HUES64 (cell line): Measurements from ENCODE around the gene G0S2.

ENCODE experiments used
- H3K27ac ChIP-seq: 2 replicates; pipeline ENCODE4 v1.7.0; 2013; ENCODE audit warnings: low read depth, low read length, inconsistent platforms
- H3K27me3 ChIP-seq: 2 replicates; pipeline ENCODE4 v1.6.1; 2013; ENCODE audit warnings: mild to moderate bottlenecking, low read length; ENCODE audit not compliant: insufficient read depth
- H3K36me3 ChIP-seq: 2 replicates; pipeline ENCODE4 v1.6.1; 2013; ENCODE audit warnings: mild to moderate bottlenecking, low read length; ENCODE audit not compliant: insufficient read depth
- H3K4me1 ChIP-seq: 2 replicates; pipeline ENCODE4 v1.6.1; 2013; ENCODE audit warnings: mild to moderate bottlenecking, low read length, moderate library complexity; ENCODE audit not compliant: insufficient read depth
- H3K4me3 ChIP-seq: 2 replicates; pipeline ENCODE4 v1.5.1; 2013; ENCODE audit warnings: mild to moderate bottlenecking, low read length, moderate library complexity
- H3K9ac ChIP-seq: 2 replicates; pipeline ENCODE4 v1.6.1; 2013; ENCODE audit warnings: mild to moderate bottlenecking, low read depth, low read length
- H3K9me3 ChIP-seq: 2 replicates; pipeline ENCODE4 v1.6.1; 2013; ENCODE audit warnings: low read depth, low read length; ENCODE audit not compliant: insufficient read depth
- WGBS: fragments of 150-250, 120-280 bp; methylation state at CpG from one replicate; pipeline ENCODE4 v1.1.7; 2013; ENCODE audit warnings: missing lambda C conversion rate; 5-methylcytosine and 5-hydroxymethylcytosine counted together

The G0S2 gene

DNA sequence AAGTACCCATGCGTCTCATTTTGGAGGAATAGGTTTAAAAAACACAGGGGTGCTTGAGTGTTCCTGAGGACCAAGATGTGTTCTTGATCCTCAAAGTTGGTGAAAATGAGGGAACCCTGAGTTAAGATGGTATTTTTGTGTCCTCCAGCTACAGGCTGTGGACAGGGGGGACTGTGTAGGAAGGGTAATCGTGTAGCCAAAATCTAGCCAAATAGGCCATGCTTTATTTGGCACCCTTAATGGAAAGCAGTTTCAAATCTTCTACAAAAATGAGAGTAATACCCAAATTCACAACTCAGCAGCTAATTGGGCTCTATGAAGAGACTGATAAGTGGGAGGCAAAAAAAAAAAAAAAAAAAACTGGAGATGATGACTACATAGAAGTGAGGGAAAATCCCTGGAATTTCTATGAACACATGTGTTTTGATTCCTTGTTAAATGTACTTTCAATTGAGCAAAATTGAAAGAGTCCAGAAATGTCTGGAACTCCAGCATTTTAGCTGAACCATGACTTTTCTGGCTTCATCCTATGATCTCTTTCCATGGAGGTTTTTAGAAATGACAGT is 29.9 kb downstream of the G0S2 start:
- no peaks in the 10 kb centered on the region for H3K36me3 ChIP-seq
- H3K27ac ChIP-seq: no peak overlapping the region

DNA sequence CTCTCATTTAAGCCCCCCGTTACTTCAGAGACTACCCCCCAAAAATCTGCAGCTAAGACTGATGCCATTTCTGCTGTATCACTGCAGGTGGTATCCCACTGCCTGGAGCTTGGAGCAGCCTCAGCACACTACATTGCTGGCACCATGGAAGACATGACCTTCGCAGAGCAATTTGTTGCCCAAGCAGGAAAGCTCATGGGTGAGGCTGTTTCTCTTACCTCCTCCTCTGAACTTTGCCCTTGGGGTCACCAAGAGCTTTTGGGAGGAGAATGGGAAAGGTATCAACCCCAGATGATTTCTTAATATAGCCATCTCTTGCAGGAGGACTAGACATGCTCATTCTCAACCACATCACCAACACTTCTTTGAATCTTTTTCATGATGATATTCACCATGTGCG is 31.4 kb downstream of the G0S2 start:
- Histone ChIP-seq H3K9ac (no peak overlapping the region), H3K36me3 (no peaks in the 10 kb centered on the region), H3K4me1 (no peaks in the 10 kb centered on the region), H3K4me3 (no peak overlapping the region), H3K27ac (no peak overlapping the region), H3K9me3 (no peaks in the 10 kb centered on the region), H3K27me3 (0 out of 2 replicates have a peak, but pooled peaks cover 3% of the 10 kb centered on the region)
- WGBS: 93% methylated on average over 3 of the region's 3 CpGs

More for the DNA sequence above, 29.9 kb downstream of the G0S2 start:
- WGBS: 98% methylated on average over 2 of the region's 2 CpGs
- Histone ChIP-seq H3K9ac (no peak overlapping the region), H3K4me1 (no peaks in the 10 kb centered on the region), H3K27me3 (0 out of 2 replicates have a peak, but pooled peaks cover 3% of the 10 kb centered on the region), H3K9me3 (no peaks in the 10 kb centered on the region), H3K4me3 (no peak overlapping the region)

DNA sequence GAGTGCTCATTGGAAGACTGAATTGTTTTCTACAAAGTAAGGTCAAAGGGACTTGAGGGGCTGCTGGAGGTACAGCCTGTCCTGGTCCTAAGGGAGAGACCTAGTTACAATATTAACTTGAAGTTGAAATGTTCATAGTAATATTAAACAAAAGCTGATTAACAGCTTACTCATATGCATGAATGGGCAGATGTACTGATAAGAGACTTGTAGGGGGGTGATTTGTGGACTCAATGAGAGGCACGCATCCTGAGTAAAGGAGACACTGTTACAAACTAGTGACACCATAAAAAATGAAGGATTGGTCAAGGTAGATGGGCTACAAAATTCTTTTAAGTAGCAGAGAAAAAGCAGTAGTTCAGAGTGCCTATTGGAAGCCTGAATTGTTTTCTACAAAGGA is 32.1 kb downstream of the G0S2 start:
- 0 out of 2 replicates have a peak, but pooled peaks cover 3% of the 10 kb centered on the region for H3K27me3 ChIP-seq
- 96% methylated on average over 1 of the region's 1 CpG for WGBS
- no peak overlapping the region for H3K27ac ChIP-seq
- no peaks in the 10 kb centered on the region for H3K4me1 ChIP-seq
- no peak overlapping the region for H3K4me3 ChIP-seq
- H3K36me3 ChIP-seq: no peaks in the 10 kb centered on the region
- H3K9me3 ChIP-seq: no peaks in the 10 kb centered on the region
- no peak overlapping the region for H3K9ac ChIP-seq

DNA sequence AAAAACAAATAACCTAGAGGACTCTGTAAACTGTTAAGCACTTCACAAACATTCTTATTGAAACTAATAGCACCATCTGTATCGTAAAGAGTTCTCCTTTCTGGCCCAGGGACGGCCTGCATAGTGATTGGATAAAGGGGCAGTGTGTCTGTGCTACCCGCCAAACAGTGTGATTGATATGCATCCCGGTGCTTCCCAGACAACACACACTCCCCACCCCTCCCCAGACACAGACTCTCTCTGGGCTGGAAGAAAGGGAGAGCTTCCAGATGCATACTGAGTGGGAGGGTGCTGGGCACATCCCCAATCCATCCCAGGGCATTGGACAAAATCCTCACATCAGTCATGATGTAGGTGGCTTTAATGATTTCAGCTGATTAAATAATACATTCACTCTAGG is 33.1 kb downstream of the G0S2 start:
- H3K36me3 ChIP-seq: no peaks in the 10 kb centered on the region
- WGBS: 80% methylated on average over 1 of the region's 4 CpGs

DNA sequence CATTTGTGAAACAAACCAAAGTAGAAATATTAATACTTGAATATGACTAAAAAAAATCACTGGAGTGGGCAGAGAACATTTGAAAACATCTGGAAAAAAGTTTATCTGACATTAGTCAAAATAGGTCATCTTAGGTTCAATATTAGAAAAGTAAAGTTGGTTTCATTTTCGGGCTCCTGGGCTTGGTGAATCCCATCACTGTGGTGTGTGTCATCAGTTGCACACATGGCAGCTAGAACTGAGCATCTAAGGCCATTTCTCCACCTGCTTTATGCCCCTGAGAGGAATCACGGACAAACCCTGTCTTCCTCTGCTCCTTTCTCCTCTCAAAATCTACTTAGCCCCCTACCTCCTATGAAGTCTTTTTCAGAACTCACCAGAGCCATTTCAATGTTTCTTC is 34.9 kb downstream of the G0S2 start:
- WGBS: 82% methylated on average over 2 of the region's 2 CpGs

More for the DNA sequence above, 33.1 kb downstream of the G0S2 start:
- H3K9me3 ChIP-seq: no peaks in the 10 kb centered on the region
- H3K9ac ChIP-seq: no peak overlapping the region
- 0 out of 2 replicates have a peak, but pooled peaks cover 3% of the 10 kb centered on the region for H3K27me3 ChIP-seq
- no peak overlapping the region for H3K4me3 ChIP-seq
- H3K27ac ChIP-seq: no peak overlapping the region
- H3K4me1 ChIP-seq: no peaks in the 10 kb centered on the region

DNA sequence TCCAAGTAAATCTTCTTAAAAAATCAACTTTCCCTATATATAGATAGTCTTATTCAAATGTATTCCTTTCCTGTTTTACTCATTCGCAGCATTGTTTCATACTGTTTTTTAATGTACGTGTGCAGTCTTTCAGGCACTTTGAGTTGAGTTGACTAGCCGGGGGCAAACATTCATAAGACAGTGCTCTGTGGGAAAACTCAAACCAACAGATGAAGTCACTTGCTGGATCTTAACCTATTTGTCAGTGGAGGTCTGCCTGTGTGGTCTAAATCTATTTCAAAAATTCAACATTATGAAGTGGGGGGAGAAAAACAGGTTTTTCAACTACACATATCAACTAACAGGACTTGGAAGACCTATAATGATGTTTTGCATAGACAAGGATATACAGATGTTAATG is 35.6 kb downstream of the G0S2 start:
- no peaks in the 10 kb centered on the region for H3K9me3 ChIP-seq
- 0 out of 2 replicates have a peak, but pooled peaks cover 3% of the 10 kb centered on the region for H3K27me3 ChIP-seq
- no peaks in the 10 kb centered on the region for H3K4me1 ChIP-seq
- H3K9ac ChIP-seq: no peak overlapping the region
- 96% methylated on average over 3 of the region's 3 CpGs for WGBS
- no peak overlapping the region for H3K27ac ChIP-seq
- H3K36me3 ChIP-seq: no peaks in the 10 kb centered on the region
- H3K4me3 ChIP-seq: no peak overlapping the region

More for the DNA sequence above, 34.9 kb downstream of the G0S2 start:
- H3K36me3 ChIP-seq: no peaks in the 10 kb centered on the region
- H3K27me3 ChIP-seq: 0 out of 2 replicates have a peak, but pooled peaks cover 3% of the 10 kb centered on the region
- no peaks in the 10 kb centered on the region for H3K4me1 ChIP-seq
- no peak overlapping the region for H3K9ac ChIP-seq
- H3K9me3 ChIP-seq: no peaks in the 10 kb centered on the region
- H3K27ac ChIP-seq: no peak overlapping the region
- H3K4me3 ChIP-seq: no peak overlapping the region

DNA sequence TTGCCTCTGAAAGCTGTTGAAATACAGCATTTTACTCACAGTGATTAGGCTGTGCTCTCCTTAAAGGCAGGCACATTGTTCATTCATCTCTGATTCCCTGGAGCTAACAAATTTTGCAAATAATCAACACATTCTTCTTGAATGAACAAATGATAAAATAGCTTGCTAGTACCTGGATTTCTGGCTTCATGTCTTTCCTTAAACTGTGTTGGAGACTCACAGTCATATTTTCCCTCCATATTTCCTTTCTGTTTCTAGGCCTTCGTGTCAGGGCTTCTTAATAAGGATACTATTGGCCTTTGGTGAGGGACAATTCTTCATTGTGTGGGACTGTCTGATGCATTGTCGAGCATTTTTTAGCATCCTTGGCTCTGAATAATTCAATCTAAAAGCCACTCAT is 39.1 kb downstream of the G0S2 start:
- H3K27ac ChIP-seq: no peak overlapping the region
- no peaks in the 10 kb centered on the region for H3K36me3 ChIP-seq
- no peak overlapping the region for H3K4me3 ChIP-seq
- WGBS: 94% methylated on average over 1 of the region's 2 CpGs
- H3K9me3 ChIP-seq: no peaks in the 10 kb centered on the region
- no peak overlapping the region for H3K9ac ChIP-seq
- H3K27me3 ChIP-seq: no peaks in the 10 kb centered on the region
- H3K4me1 ChIP-seq: no peaks in the 10 kb centered on the region

DNA sequence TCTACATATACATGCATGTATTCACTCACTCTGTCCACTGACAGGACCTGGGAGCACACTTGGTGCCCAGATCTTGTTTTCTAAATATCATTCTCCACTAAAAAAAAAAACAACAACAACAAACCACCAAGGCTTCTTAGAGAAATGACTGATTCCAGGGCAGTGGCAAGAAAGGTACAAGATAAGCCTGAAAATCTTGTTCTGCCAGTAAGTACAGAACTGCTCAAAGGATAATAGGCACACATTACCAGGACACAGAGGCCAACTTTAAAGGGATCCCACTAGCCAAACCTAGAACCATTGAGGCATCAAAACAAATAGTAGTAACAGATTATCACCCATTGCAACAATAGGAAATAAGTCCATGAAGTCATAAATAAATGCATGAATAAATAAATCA is 40.1 kb downstream of the G0S2 start:
- Histone ChIP-seq H3K36me3 (no peaks in the 10 kb centered on the region), H3K27ac (no peak overlapping the region), H3K4me1 (no peaks in the 10 kb centered on the region), H3K27me3 (no peaks in the 10 kb centered on the region), H3K4me3 (no peak overlapping the region), H3K9ac (no peak overlapping the region), H3K9me3 (no peaks in the 10 kb centered on the region)

DNA sequence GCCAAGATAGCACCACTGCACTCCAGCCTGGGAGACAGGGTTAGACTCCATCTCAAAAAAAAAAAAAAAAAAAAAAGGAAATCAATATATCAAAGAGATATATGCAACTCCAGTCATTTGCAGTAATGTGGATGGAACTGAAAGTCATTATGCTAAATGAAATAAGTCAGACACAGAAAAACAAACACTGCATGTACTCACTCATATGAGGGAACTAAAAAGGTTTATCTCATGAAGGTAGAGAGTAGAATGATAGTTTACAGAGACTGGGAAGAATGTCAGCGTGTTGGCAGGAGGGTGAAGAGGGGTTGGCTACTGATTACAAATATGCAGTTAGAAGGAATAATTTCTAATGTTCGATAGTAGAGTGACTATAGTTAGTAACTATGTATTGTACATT is 42.6 kb downstream of the G0S2 start:
- H3K27ac ChIP-seq: no peak overlapping the region
- 91% methylated on average over 2 of the region's 2 CpGs for WGBS
- H3K36me3 ChIP-seq: no peaks in the 10 kb centered on the region
- no peaks in the 10 kb centered on the region for H3K4me1 ChIP-seq
- no peak overlapping the region for H3K9ac ChIP-seq
- H3K27me3 ChIP-seq: no peaks in the 10 kb centered on the region
- no peaks in the 10 kb centered on the region for H3K9me3 ChIP-seq
- no peak overlapping the region for H3K4me3 ChIP-seq

DNA sequence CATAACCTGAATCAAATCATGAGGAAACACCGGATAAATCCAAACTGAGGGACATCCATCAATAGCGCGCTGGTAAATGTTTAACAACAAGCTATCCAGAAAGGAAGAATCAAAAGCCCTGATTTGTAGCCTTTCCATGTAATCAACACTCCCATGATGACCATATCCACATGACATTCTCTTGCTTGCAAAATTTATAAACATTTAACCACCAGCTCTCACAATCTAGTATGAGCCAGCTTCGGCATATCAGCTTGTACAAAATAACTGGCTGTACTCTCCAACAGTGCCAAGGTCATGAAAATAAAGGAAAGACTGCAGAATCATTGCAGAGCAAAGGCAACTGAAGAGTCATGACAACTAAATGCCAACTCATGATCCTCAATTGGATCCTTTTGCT is 45.1 kb downstream of the G0S2 start:
- Histone ChIP-seq H3K27ac (no peak overlapping the region), H3K9me3 (no peaks in the 10 kb centered on the region), H3K36me3 (no peaks in the 10 kb centered on the region), H3K4me3 (no peak overlapping the region), H3K27me3 (no peaks in the 10 kb centered on the region), H3K9ac (no peak overlapping the region), H3K4me1 (no peaks in the 10 kb centered on the region)
- WGBS: 97% methylated on average over 4 of the region's 4 CpGs

DNA sequence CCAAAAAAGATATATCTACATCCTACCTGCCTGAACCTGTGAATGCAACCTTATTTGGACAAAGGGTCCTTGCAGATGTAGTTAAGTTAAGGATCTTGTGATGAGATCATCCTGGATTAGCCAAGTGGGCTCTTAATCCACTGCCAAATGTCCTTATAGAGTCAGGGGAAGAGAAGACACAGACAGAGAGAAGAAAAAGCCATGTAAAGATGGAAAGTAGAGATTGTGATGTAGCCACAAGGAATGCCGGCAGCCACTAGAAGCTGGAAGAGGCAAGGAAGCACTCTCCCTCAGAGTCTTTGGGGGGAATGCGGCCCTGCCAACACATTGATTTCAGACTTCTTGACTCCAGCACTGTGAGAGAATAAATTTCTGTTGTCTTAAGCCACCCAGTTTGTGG is 45.6 kb downstream of the G0S2 start:
- Histone ChIP-seq H3K4me1 (no peaks in the 10 kb centered on the region), H3K9me3 (no peaks in the 10 kb centered on the region), H3K9ac (no peak overlapping the region), H3K36me3 (no peaks in the 10 kb centered on the region), H3K27me3 (no peaks in the 10 kb centered on the region), H3K27ac (no peak overlapping the region), H3K4me3 (no peak overlapping the region)
- 99% methylated on average over 2 of the region's 2 CpGs for WGBS

DNA sequence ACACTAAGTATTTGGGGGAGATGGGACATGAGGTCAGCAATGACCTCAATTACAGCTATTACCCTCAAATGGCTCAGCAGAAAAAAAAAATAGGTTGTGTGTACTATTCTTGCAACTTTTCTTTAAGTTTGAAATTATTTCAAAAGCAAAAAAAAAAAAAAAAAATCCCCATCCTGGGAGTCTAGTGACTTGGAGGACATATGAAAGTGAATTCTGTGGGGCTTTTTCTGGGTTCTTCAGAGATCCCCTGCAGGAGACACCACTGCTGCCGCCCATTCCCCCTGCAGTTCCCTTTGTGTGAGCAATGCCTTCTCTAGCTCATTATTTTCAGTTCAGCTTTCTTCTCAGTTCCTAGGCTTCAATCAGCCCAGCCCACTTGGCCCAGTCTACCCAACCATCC is 46.1 kb downstream of the G0S2 start:
- no peak overlapping the region for H3K27ac ChIP-seq
- 84% methylated on average over 1 of the region's 1 CpG for WGBS
- no peaks in the 10 kb centered on the region for H3K27me3 ChIP-seq
- H3K4me3 ChIP-seq: no peak overlapping the region
- H3K9me3 ChIP-seq: no peaks in the 10 kb centered on the region
- no peaks in the 10 kb centered on the region for H3K36me3 ChIP-seq
- no peak overlapping the region for H3K9ac ChIP-seq
- H3K4me1 ChIP-seq: no peaks in the 10 kb centered on the region
